Stimulated activated CD8-positive, alpha-beta memory T cell treated with anti-CD3 and anti-CD28 coated beads, Interleukin-4, amount 100 ng/mL, for 1 hour (primary cell): ENCODE results near the gene SLC30A3.

Experiments used
- DNase-seq, 2 donors: peaks; one replicate each; pipeline ENCODE4 v3.0.0-alpha.2; 2020; ENCODE audit warnings: low read depth in 2 of 2, low spot score in 1 of 2

SLC30A3 gene

DNA sequence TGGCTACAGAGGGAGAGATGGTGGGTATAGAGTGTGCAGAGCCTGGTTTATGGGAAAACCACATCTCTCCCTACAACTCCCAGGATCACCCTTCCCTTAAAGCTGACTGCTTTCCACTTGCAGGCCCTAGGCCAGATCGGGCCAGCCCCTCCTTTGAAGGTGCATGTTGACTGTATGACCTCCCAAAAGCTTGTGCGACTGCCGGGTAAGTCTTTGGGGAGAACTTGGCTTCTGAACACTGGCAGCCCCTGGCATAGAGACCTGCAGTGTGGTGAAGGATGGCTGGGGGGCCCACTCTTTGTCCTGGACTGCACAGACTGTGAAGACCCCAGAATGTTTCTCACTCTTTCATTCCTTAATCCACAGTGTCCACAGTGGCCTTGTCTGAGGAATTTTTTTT is 26.2 kb downstream of the SLC30A3 start:
- DNase-seq, result no peak

DNA sequence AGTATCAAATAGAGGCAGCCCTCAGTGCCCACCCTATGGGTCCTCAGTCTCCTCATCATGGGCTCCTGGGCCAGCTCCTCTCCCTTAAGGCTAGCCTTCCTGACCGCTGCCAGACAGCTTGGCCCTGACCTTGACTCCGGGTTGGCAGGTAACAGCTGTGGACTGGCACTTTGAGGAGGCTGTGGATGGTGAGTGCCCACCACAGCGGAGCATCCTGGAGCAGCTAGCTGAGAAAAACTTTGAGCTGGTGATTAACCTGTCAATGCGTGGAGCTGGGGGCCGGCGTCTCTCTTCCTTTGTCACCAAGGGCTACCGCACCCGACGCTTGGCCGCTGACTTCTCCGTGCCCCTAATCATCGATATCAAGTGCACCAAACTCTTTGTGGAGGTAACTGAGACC is 26.7 kb downstream of the SLC30A3 start:
- no peak for DNase-seq

DNA sequence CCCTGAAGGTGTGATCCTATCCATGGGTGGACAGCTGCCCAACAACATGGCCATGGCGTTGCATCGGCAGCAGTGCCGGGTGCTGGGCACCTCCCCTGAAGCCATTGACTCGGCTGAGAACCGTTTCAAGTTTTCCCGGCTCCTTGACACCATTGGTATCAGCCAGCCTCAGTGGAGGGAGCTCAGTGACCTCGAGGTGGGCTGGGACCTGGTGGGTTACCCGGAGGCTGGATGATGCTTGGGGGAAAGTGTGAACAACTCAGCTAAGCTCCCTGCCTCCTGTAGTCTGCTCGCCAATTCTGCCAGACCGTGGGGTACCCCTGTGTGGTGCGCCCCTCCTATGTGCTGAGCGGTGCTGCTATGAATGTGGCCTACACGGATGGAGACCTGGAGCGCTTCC is 29.5 kb downstream of the SLC30A3 start:
- no peak for DNase-seq

DNA sequence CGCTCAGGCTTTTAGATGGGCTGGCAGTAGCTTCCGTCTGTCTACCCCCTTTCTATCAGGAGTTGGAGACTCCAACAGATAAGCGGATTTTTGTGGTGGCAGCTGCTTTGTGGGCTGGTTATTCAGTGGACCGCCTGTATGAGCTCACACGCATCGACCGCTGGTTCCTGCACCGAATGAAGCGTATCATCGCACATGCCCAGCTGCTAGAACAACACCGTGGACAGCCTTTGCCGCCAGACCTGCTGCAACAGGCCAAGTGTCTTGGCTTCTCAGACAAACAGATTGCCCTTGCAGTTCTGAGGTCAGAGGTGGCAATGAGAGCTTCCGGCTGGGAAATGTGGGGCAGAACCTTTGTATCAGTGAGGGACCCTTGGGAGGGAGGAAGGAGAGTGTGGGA is 30.9 kb downstream of the SLC30A3 start:
- DNase-seq, result no peak

DNA sequence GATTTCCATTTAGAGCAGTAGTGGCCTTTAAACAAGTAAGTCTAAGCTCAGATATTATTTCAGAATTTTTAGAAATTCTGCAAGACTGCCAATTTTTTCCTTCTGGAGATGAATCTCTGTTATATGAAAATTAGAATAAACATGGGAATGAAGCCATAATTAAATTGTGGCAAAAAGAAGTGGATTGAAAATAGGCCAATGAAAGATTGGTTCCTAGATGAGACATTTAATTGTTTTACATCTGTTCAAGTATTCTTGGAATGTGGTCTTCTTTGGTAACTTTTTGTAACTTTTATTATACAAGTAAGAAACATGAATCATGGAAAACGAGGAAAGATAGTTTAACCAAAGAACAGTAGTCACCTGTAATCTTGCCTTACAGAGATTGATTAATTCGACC is 35.3 kb downstream of the SLC30A3 start:
- DNase-seq, result no peak

DNA sequence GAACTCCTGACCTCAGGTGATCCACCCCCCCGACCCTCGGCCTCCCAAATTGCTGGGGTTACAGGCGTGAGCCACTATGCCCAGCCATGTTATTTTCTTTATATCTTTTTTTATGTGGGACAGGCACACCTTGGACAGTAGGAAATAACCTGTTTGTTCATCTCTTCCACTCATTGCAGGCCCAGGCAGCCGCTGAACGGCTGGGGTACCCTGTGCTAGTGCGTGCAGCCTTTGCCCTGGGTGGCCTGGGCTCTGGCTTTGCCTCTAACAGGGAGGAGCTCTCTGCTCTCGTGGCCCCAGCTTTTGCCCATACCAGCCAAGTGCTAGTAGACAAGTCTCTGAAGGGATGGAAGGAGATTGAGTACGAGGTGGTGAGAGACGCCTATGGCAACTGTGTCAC is 37.3 kb downstream of the SLC30A3 start:
- no peak for DNase-seq

DNA sequence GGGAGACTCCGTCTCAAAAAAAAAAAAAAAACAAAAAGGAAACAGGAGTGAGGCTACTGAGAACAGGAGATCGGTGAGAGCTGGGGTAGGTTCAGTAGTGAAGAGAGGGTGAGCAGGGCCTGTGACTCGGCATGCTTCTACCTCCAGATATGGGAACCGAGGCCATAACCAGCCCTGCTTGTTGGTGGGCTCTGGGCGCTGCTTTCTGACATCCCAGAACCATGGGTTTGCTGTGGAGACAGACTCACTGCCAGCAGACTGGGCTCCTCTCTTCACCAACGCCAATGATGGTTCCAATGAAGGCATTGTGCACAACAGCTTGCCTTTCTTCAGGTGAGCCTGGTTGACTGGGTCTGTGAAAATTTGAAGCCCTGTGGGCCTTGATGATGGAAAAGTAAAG is 39.4 kb downstream of the SLC30A3 start:
- DNase-seq, result no peak

DNA sequence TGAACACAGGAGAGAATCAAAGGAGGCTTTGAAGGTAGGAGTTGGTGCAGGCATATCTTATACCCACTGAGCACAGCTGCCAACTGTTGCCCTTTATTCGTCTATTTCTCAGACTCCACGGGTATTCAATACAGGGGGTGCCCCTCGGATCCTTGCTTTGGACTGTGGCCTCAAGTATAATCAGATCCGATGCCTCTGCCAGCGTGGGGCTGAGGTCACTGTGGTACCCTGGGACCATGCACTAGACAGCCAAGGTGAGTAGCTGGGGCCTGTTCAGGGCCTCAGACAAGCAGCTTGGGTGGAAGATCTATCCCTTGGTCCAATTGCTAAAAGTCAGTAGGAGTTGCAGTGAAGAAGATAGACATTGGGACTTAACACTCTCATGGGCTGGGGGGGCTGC is 40.4 kb downstream of the SLC30A3 start:
- no peak for DNase-seq

DNA sequence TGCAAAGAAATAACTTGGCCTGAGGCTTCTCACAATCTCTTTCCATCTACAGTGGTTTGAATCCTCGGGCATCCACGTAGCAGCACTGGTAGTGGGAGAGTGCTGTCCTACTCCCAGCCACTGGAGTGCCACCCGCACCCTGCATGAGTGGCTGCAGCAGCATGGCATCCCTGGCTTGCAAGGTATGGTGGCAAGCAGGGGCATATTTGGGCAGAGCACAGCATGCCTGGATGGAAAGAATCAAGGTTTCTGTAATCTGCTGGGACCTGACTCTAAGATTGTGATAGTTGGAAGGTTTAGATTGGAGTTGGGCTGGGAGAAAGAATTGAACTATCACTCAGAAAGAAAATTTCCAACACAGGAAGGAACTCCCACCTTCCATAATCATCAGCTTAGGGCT is 41.7 kb downstream of the SLC30A3 start:
- DNase-seq, result no peak

DNA sequence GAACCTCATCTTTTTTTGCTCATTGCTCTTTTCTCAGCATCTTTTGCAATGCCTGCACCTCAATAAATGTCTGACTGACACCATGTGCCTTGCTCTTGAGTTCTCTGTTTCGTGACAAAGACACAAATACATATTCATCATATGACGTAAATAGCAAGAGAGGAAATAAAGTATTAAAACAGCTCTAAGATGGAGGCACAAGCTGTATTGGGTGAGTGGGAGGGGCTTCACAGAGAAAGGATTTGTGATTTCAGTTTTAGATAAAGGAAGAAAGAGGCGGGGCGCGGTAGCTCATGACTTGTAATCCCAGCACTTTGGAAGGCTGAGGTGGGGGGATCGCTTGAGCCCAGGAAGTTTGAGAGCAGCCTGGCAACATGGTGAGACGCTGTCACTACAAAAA is 42.8 kb downstream of the SLC30A3 start:
- DNase-seq, result no peak

DNA sequence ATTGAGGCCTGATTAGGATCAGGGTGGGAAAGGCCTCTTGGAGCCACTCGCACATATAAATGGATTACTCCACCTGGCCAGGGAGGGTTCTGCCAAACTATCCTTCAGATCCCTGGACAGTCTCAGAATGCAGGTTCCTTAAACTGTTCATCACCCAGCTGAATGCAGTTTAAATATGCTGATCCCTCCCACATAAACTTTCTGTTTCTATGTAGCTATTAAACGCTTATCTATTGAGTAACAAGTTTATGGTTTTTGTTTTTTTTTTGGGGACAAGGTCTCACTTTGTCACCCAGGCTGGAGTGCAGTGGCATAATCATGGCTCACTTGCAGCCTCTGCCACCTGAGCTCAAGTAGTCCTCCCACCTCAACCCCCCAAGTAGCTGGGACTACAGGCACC is 43.8 kb downstream of the SLC30A3 start:
- DNase-seq, result no peak

DNA sequence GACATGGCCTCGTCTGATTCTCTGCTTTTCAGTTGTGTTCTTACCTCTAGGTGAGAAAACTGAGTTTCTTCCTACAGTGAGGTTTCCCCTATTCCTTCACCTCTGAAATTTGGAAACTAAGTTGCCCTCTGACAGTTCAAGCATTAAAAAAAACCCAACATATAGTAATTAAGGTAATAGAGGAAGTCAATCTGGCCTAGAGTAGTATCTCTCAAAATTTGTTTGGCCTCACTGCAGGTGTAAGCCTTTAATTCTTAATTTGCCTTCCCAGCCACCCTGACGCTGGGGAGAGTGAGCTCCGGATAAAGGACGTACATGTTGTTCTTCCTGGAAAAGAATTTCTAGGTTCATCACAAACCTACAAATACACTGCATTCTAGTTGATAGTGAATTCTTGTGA is 44.2 kb downstream of the SLC30A3 start:
- no peak for DNase-seq

DNA sequence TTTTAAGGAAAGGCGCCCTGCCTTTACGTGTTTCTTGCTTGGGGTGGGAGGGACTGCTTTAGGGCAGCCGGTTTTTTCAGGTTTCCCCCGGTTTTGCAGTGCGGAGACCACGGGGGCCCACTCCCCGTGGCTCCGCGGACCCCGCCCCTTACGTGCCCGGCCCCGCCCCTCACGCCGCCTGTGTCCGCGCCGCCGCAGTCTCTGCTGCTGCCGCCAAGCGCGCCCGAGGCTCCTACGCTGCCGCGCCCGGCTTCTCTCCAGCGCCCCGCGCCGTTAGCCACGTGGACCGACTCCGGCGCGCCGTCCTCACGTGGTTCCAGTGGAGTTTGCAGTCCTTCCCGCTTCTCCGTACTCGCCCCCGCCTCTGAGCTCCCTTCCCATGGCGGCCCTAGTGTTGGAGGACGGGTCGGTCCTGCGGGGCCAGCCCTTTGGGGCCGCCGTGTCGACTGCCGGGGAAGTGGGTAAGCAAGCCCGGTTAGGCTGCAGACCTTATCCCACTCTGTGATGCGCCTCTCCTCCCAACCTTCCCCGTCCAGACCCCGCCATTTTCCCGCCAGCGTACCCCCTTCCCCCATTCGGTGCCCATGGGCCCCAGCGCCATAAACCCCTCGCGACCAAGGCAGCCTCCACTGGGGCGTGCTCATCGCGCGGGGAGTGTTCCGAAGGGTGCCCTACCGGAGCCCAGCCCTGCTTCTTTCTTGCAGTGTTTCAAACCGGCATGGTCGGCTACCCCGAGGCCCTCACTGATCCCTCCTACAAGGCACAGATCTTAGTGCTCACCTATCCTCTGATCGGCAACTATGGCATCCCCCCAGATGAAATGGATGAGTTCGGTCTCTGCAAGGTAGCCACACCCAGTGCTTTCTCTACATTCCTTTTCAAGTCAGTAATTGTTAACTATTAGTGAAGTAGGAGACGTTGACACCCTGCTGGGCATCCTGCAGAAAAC is 45.4 kb downstream of the SLC30A3 start, which contains the start of gene CAD:
Gene CAD, plus strand, starts transcription at position 197 of the 949 bp plus-strand sequence. Its CDS starts 183 bp downstream, at position 380.
- peak; percentile 58 to 79 for DNase-seq

DNA sequence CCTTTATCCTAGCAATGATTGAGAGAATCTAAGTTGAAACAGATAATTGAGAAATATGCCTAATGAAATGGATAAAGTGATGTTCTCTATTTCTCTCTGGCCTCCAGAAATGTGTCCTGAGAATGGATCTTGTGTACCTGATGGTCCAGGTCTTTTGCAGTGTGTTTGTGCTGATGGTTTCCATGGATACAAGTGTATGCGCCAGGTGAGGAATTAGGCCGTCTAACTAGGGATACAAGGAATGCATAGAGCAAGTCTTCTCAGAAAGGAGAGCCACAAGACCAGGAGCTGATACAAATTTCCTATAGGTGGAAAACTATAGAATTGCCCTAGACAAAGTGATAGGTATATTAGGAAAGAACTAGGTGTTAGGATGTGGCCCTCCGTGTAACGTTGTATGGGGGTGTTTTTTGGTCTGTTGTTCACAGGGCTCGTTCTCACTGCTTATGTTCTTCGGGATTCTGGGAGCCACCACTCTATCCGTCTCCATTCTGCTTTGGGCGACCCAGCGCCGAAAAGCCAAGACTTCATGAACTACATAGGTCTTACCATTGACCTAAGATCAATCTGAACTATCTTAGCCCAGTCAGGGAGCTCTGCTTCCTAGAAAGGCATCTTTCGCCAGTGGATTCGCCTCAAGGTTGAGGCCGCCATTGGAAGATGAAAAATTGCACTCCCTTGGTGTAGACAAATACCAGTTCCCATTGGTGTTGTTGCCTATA is 46.3 kb downstream of the SLC30A3 start:
- DNase-seq, result no peak

DNA sequence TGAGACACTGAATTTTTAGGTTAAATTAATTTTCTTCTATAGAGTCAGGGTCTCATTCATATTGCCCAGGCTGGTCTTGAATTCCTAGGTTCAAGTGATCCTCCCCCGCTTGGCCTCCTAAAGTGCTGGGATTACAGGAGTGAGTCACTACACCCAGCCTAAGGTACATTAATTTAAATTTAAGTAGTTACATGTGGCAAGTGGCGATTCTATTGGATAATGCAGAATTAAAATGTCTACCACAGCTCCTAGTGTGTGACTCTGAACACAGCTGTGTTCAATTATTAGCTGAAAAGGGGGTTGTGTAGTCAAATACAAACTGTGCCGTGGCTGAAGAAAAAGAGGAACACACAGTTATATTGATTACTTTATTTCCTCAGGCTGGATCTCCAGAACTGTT is 47.9 kb downstream of the SLC30A3 start:
- no peak for DNase-seq

DNA sequence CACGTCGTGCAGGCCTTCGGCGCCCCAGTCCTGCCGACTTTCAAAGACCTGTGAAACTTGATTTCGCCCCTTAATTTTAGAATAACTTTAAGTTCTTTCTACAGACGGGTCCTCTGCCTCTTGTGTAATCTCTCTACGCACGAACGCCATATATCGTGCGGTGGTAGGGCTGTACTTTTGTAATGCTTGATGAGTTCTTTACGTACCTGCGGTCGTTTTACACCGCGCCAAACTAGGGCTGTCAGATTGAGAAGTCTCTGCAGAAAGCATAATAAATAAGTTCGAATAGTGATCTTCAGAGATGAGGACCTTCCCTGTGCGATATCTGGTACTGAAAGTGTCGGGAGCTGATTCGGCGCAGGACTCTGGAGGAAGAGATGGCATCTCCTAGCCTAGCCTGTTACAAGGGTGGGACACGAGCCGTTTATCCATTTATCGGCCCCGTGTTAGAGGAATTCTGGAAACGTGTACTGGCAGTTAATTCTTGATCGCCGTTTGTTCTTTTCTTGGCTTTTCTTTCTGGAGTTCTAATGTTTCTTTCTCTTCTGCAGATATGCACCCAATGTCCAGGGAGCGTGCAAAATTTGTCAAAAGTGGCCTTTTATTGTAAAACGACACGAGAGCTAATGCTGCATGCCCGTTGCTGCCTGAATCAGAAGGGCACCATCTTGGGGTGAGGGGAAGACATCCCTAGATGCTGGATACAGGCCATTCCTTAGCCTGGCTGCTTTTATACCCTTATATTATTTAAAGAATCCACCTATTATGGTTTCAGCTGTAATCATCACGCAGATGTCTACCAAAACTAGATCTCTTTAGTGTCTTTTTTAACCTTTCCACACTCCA is 50.0 kb downstream of the SLC30A3 start:
- DNase-seq, result no peak

DNA sequence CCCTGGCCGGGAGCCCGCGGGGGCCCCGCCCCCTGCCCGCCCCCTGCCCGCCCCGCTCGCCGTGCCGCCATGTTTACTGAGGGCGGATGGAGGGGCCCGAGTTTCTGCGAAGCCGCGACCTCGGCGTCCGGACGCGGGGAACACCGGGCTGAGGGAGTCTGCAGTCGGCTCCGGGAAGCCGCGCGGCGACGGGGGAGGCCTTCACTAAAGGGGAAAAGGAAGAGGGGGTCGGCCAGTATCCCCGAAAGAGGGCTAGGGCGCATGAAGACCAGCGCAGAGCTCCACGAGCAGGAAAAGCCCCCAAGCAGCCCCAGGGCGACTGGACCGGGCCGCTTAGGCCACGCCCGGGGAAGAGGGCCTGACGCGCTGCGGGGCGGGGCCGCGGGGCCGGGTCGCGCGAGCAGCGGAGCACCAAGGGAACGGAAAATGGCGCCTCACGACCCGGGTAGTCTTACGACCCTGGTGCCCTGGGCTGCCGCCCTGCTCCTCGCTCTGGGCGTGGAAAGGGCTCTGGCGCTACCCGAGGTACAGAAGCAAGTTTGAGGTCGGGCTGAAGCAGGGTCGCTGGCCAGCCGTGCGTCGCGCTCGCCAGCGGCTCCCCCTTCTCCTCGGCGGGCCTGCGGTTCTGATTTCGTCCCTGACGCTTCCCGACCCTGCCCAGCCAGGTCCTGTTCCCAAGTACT is 50.8 kb downstream of the SLC30A3 start, which contains the start of the genes ATRAID and SLC5A6:
Gene ATRAID, plus strand, starts transcription at position 99 of the 683 bp plus-strand sequence. Its CDS starts 328 bp downstream, at position 427.
Gene SLC5A6, minus strand, starts transcription at position 326 of the 683 bp plus-strand sequence. CDS start 4,618 bp downstream, outside the sequence.
- peak; percentile 74 to 82 for DNase-seq

DNA sequence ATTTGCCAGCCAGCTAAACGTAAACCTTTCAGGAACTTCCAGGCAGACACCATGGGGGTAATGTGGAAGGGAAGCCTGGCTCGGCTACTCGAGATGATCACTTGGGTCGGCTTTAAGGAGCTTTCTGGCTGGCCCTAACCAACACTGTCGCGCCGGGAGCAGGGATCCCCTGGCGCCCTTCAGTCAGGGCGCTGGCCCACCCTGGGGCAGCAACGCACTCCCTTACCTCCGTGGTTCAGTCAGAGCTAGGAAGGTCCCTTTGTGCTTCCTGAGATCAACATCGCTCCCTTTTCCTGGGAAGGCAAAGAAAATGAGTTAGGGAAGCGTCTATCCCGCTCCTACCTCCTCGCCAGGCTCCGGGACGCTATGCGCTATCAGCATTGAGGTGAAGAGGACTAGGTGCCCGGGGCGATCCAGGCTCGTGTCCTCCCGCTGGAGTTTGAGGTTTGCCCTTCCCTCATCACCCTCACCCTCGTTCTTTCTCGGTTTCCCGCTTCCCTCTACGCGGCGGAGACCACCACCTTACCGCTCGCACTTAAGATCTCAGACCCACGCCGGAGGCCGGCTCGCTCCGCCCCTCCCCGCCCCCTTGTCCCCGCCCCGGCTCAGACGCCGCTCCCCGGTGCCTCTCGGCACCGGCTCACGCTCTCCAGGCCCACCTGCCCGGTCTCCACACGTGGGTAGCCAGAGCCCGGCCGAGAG is 51.5 kb downstream of the SLC30A3 start:
- no peak for DNase-seq

DNA sequence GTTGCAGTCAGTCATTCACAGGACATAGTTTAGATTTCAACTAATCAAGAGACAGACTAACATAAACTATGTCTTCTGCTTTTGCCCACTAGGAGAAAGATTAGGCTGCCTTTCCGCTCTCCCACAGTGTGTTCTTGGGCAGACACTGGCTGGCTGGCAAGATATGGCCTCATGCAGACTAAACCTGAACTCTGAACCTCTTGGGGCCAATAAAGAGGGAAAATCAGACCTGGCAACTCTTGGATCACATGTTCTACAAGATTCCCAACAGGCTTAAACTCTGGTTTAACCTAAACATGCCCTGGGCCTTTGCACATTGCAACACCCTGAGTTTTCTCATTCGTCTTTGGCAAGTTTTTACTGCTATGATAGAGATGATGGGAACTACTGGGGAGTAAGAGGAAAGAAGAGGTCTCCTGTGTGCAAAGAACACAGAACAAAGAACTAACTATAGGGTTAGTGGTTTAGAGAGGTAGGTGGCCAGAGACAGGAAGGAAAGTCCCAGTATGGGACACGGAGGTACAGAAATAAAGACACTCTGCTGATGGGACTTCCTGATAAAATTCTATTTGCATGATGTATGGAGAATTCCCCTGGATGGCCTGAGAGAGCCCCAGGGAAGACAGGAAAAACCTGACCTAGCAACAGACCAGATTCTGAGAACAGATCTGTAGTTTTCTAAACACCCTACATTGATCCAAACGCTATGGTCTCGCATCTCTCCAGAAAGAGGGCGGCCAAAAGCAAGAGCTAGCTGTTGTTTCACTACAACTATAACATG is 53.0 kb downstream of the SLC30A3 start:
- DNase-seq, result no peak
